AG04450 (cell line): ENCODE results near the gene CALD1. TPM values are rescaled to one million over a fixed set of nuclear protein-coding genes. Genes with fewer than 3 reads are reported as not detected.

Source experiments
- CTCF ChIA-PET: fragments of 300-600, 350-600 bp; formaldehyde crosslinking; extraction: SDS; loops from one replicate; lab custom pipeline; 2022; ENCODE audit warnings: antibody characterized with exemption, inconsistent platforms; lab: Charles Lee
- POLR2A ChIA-PET: fragments of 350-600 bp; formaldehyde crosslinking; extraction: SDS; loops from one replicate; lab custom pipeline; 2021; ENCODE audit warnings: antibody characterized with exemption, inconsistent platforms; lab: Yijun Ruan, JAX
- DNase-seq: peaks from one replicate; pipeline ENCODE4 v3.0.0-alpha.2; 2011; ENCODE audit warnings: low read depth, low spot score
- H3K27ac ChIP-seq: one replicate; pipeline ENCODE4 v1.5.1; 2012; ENCODE audit warnings: low read depth, low read length, control low read depth
- H3K27me3 ChIP-seq: one replicate; pipeline ENCODE4 v1.6.0; 2012; ENCODE audit warnings: low read length; ENCODE audit not compliant: control insufficient read depth, insufficient read depth
- H3K4me3 ChIP-seq: 2 replicates; pipeline ENCODE4 v1.5.1; 2011; ENCODE audit warnings: mild to moderate bottlenecking, low read depth, low read length, control low read depth
- H3K9me3 ChIP-seq: 2 replicates; pipeline ENCODE4 v1.5.1; 2012; ENCODE audit warnings: low read length; ENCODE audit not compliant: control insufficient read depth, insufficient read depth
- CTCF ChIP-seq: IDR thresholded peaks from 2 replicates; pipeline ENCODE4 v1.5.1; 2011; ENCODE audit warnings: low read depth, low read length, control low read depth, inconsistent platforms
- polyA plus RNA-seq: library from polyadenylated mRNA; depleted of rRNA; stranded (reverse); fragments of >200 nt; gene quantifications from 2 replicates; pipeline ENCODE4 v1.2.3, GENCODE V29; 2011

Gene CALD1
- polyA plus RNA-seq, 1 experiment: 804 TPM

DNA sequence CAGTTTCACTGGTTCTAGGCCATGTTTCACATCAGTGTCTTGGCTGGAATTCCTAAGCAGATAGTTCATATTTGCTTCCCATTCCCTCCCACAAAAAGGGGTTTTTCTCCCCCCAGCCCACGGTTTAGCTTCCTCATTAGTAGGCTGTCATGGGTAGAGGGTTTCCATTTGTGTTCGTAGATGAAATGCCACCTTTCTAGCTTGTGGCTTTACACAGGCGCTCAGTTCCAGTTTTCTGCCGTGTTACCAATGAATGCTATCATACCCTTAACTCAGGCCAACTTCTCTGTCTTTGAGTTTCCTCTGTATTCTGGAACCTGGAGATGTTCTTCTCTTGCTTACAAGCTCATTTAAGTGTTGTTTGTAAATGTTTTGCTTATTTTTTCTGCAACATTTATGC is 26.8 kb downstream of the CALD1 start:
- Histone ChIP-seq H3K4me3 (no peak overlapping the region), H3K9me3 (peaks cover 2% of the 10 kb centered on the region; the same call in 1 of the 2 replicates), H3K27ac (no peak overlapping the region), H3K27me3 (no peaks in the 10 kb centered on the region)
- POLR2A ChIA-PET: interaction anchor here (0.8 kb wide), 1 partner anchor 13 kb away, joined by 3 read pairs; no protein-coding TSS in a partner anchor
- CTCF ChIA-PET: no interaction called here
- DNase-seq: no peak
- no peak for TF ChIP-seq CTCF

- Histone ChIP-seq H3K4me3 (no peak overlapping the region), H3K27me3 (no peaks in the 10 kb centered on the region), H3K27ac (no peak overlapping the region), H3K9me3 (peaks cover 2% of the 10 kb centered on the region; the same call in 1 of the 2 replicates)
- DNase-seq: no peak
- ChIA-PET CTCF (interaction anchor here (2.0 to 2.1 kb wide), 2 partner anchors 86 to 120 kb away, joined by 5 to 7 read pairs; no protein-coding TSS in a partner anchor), POLR2A (interaction anchor here (1.5 kb wide), 1 partner anchor 10 kb away, joined by 3 read pairs; no protein-coding TSS in a partner anchor)
- no peak for TF ChIP-seq CTCF
Observed at GRCh38 chr7:134809616-134810015, 30.2 kb downstream of the CALD1 start.

GRCh38 chr7:134811765-134812164 is 32.3 kb downstream of the CALD1 start:
- H3K4me3 ChIP-seq: no peak overlapping the region
- no peak overlapping the region for H3K27ac ChIP-seq
- no peaks in the 10 kb centered on the region for H3K27me3 ChIP-seq
- CTCF ChIA-PET: interaction anchor here (0.8 to 2.1 kb wide), 5 partner anchors 15 to 122 kb away, joined by 3 to 8 read pairs (median 5); no protein-coding TSS in a partner anchor
- POLR2A ChIA-PET: interaction anchor here (1.6 kb wide), 1 partner anchor 33 kb away, joined by 6 read pairs; the partner anchor contains the start of gene CALD1
- DNase-seq: no peak
- TF ChIP-seq CTCF: no peak
- H3K9me3 ChIP-seq: no peaks in the 10 kb centered on the region

- TF ChIP-seq CTCF: no peak
- POLR2A ChIA-PET: interaction anchor here (0.5 to 1.7 kb wide), 4 partner anchors 10 to 355 kb away, joined by 3 to 4 read pairs (median 4); partner anchors contain the start of gene AKR1B1
- Histone ChIP-seq H3K27me3 (no peaks in the 10 kb centered on the region), H3K9me3 (no peaks in the 10 kb centered on the region), H3K4me3 (no peak overlapping the region), H3K27ac (peak overlapping the region; percentile 25)
- CTCF ChIA-PET: interaction anchor here (1.0 to 1.3 kb wide), 3 partner anchors 9 to 181 kb away, joined by 3 to 4 read pairs (median 3); no protein-coding TSS in a partner anchor
- peak; percentile 65 for DNase-seq
Observed at GRCh38 chr7:134813663-134814396, 34.4 kb downstream of the CALD1 start.
